HG03135 (cell line): ENCODE results near the gene AKR1C3.
"Not testable (repeated sequence)": the region's sequence is repeated elsewhere in the genome, so short reads cannot be mapped to it uniquely, and the experiment has no call there.

ENCODE experiments used
- ATAC-seq: cut with Tn5 transposase; IDR thresholded peaks from one replicate; pipeline ENCODE4 v1.9.1; 2021; ENCODE audit warnings: mild to moderate bottlenecking, moderate library complexity; ENCODE audit not compliant: unreplicated experiment

The AKR1C3 gene

GRCh38 chr10:5094265-5095205, at the start of gene AKR1C3:
TSS of gene AKR1C3 (plus strand) at chr10:5094414. CDS start at chr10:5094445, 31 bp downstream.
- no peak for ATAC-seq

- ATAC-seq = no peak
Measured at GRCh38 chr10:5045095-5045494, 49.1 kb upstream of the AKR1C3 start.

- ATAC-seq = no peak
Measured at GRCh38 chr10:5046410-5046809, 47.8 kb upstream of the AKR1C3 start.

- not testable (repeated sequence) for ATAC-seq
Measured at GRCh38 chr10:5047055-5047454, 47.2 kb upstream of the AKR1C3 start.

- ATAC-seq = no peak
Measured at GRCh38 chr10:5047912-5048628, 46.1 kb upstream of the AKR1C3 start.

- not testable (repeated sequence) for ATAC-seq
Measured at GRCh38 chr10:5052951-5053500, 41.2 kb upstream of the AKR1C3 start.

GRCh38 chr10:5054831-5055230, 39.4 kb upstream of the AKR1C3 start:
- ATAC-seq = not testable (repeated sequence)

GRCh38 chr10:5059267-5059666, 34.9 kb upstream of the AKR1C3 start:
- ATAC-seq = not testable (repeated sequence)

GRCh38 chr10:5060791-5061190, 33.4 kb upstream of the AKR1C3 start:
- ATAC-seq = not testable (repeated sequence)

GRCh38 chr10:5064656-5065055, 29.6 kb upstream of the AKR1C3 start:
- ATAC-seq = no peak

GRCh38 chr10:5068274-5068984, 25.8 kb upstream of the AKR1C3 start:
- ATAC-seq = no peak

- ATAC-seq = no peak
Measured at GRCh38 chr10:5070648-5071410, 23.4 kb upstream of the AKR1C3 start.

- no peak for ATAC-seq
Measured at GRCh38 chr10:5071411-5072198, 22.6 kb upstream of the AKR1C3 start.

- ATAC-seq = no peak
Measured at GRCh38 chr10:5073659-5074058, 20.6 kb upstream of the AKR1C3 start.

- ATAC-seq = no peak
Measured at GRCh38 chr10:5076615-5077014, 17.6 kb upstream of the AKR1C3 start.

GRCh38 chr10:5078547-5079180, 15.6 kb upstream of the AKR1C3 start:
- ATAC-seq = no peak

GRCh38 chr10:5079306-5079830, 14.8 kb upstream of the AKR1C3 start:
- no peak for ATAC-seq

GRCh38 chr10:5079836-5080235, 14.4 kb upstream of the AKR1C3 start:
- ATAC-seq = no peak

GRCh38 chr10:5081091-5081490, 13.1 kb upstream of the AKR1C3 start:
- no peak for ATAC-seq
